ENCODE data around the gene FAM3D.

DNA sequence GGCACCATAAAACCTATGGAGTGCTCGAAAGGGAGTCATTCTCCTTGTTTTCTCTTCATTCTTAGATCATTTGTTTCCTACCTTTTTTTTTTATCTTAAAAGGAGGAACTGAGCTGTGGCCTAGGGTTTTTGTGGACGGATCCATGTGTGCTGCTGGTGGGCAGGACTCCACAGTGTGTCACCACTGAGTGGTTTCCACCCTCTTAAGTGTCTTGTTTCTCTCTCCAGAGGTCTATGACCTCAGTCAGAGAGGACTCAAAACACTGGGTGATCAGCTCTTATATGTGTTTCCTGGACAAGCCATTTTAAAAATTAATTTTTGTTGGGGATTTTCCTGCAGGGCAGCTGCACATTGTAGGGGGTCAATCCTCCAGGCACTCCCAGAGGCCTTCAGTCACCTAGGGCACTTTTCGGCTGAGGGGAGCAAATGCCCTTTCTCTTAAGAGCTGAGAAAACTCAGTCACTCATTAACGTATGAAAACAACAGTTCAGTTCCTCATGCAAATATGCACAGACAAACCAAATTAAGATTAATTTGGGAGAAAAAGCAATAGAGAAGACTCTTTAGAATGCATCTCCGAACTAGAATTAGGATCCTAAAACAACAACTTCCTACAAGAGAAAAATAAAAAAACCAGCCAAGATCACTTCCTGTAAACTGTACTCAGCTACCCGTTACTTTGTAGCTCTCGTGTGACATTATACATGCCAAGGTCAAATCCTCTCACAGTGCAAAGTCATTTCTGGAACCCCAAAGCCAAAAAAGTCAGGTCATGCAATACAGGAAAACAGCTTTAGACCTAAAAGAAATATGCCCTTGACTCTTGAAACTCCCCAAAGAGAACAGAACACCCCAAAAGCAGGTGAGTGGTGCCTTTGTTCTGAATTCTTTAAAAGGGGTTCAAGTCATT is 27.6 kb upstream of the FAM3D start:
- TF ChIP-seq, protein P1, sequence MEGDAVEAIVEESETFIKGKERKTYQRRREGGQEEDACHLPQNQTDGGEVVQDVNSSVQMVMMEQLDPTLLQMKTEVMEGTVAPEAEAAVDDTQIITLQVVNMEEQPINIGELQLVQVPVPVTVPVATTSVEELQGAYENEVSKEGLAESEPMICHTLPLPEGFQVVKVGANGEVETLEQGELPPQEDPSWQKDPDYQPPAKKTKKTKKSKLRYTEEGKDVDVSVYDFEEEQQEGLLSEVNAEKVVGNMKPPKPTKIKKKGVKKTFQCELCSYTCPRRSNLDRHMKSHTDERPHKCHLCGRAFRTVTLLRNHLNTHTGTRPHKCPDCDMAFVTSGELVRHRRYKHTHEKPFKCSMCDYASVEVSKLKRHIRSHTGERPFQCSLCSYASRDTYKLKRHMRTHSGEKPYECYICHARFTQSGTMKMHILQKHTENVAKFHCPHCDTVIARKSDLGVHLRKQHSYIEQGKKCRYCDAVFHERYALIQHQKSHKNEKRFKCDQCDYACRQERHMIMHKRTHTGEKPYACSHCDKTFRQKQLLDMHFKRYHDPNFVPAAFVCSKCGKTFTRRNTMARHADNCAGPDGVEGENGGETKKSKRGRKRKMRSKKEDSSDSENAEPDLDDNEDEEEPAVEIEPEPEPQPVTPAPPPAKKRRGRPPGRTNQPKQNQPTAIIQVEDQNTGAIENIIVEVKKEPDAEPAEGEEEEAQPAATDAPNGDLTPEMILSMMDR (IDR thresholded peaks at IDR 0.05; ENCODE audit: low read depth, low read length, missing input control): no peak
- no peak for TF ChIP-seq JUND (IDR thresholded peaks at IDR 0.05)
